ENCODE data around the gene CMAS. TPM values are rescaled to one million over a fixed set of nuclear protein-coding genes. Genes with fewer than 3 reads are reported as not detected.
"Not testable (repeated sequence)": the region's sequence is repeated elsewhere in the genome, so short reads cannot be mapped to it uniquely, and the experiment has no call there.

Gene CMAS
- total RNA-seq (10 to 100 TPM; 21.6 to 36.2 (median 31.8) TPM), polyA plus RNA-seq (10 to 100 TPM; 34.5 to 73.0 (median 42.6) TPM)
- long read RNA-seq, donor 1, transcript CMAS-201 (8 exons, 1,787 nt) = major isoform, 39 of 41 reads
- long read RNA-seq, donor 1, partial matches to known transcripts = 0 of 41 reads
- long read RNA-seq, donor 1, other reads (novel, unspliced or antisense) = 0 of 41 reads
- long read RNA-seq, donor 2, transcript CMAS-201 (8 exons, 1,787 nt) = major isoform, 114 of 129 reads
- long read RNA-seq, donor 2, transcript CMAS-202 (7 exons, 1,575 nt) = minor isoform, 7 of 129 reads
- long read RNA-seq, donor 2, partial matches to known transcripts = 4 of 129 reads
- long read RNA-seq, donor 2, other reads (novel, unspliced or antisense) = 4 of 129 reads

DNA sequence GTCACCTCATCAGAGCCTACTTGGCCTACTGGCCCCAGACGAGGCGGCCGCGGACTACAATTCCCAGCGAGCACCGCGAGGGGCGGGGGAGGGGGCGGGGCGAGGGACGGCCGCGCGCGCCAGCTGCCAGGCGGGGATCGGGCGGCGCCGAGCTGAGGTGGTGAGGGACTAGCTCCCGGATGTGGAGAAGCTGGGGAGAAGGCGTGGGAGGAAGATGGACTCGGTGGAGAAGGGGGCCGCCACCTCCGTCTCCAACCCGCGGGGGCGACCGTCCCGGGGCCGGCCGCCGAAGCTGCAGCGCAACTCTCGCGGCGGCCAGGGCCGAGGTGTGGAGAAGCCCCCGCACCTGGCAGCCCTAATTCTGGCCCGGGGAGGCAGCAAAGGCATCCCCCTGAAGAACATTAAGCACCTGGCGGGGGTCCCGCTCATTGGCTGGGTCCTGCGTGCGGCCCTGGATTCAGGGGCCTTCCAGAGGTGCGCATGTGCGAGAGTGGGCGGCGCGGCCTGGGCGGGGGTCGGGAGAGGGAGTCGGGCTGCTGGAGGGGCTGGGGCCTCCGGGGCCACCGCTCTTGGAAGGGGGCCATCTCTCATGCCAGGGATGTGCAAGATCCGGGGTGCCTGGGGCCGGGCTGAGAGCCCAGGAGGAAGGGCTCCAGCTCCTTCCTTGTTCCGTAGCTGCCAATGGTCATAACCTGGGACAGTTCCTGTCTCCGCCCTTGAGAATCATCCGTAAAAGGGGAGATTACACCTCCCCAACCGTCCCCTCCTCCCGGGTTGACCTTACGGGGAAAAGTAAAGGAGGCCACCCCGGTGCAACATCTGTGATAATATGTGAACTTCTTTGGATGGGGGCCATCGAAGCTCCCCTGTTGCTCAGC, at the start of gene CMAS:
Gene CMAS (plus strand): TSS at position 129 of the 878 bp plus-strand sequence. CDS start 86 bp downstream, at position 215.
- peaks cover 10% of the 10 kb centered on the region for H3K4me1 ChIP-seq
- H3K4me3 ChIP-seq = peak within 1 kb of the TSS; percentile 100
- TF ChIP-seq, protein P1, sequence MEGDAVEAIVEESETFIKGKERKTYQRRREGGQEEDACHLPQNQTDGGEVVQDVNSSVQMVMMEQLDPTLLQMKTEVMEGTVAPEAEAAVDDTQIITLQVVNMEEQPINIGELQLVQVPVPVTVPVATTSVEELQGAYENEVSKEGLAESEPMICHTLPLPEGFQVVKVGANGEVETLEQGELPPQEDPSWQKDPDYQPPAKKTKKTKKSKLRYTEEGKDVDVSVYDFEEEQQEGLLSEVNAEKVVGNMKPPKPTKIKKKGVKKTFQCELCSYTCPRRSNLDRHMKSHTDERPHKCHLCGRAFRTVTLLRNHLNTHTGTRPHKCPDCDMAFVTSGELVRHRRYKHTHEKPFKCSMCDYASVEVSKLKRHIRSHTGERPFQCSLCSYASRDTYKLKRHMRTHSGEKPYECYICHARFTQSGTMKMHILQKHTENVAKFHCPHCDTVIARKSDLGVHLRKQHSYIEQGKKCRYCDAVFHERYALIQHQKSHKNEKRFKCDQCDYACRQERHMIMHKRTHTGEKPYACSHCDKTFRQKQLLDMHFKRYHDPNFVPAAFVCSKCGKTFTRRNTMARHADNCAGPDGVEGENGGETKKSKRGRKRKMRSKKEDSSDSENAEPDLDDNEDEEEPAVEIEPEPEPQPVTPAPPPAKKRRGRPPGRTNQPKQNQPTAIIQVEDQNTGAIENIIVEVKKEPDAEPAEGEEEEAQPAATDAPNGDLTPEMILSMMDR (IDR thresholded peaks at IDR 0.05) = no peak
- peak; percentile 94 to 98 (median 97) for ATAC-seq
- intact Hi-C loops (cut with DNase I) = no loop called here
- peak within 1 kb of the TSS; percentile 91 for H3K27ac ChIP-seq
- peak; percentile 81 to 88 for DNase-seq
- H3K9me3 ChIP-seq = no peaks in the 10 kb centered on the region
- WGBS, 3 donors = 0% methylated on average over 60 to 64 of the region's 64 CpGs
- peaks cover 2 to 6% of the 10 kb centered on the region in 2 donors for H3K36me3 ChIP-seq (ENCODE audit: insufficient read depth in 1 of 2, low read depth in 1 of 2)
- H3K27me3 ChIP-seq (ENCODE audit: insufficient read depth in 3 of 3, low read length in 2 of 3) = no peaks in the 10 kb centered on the region

DNA sequence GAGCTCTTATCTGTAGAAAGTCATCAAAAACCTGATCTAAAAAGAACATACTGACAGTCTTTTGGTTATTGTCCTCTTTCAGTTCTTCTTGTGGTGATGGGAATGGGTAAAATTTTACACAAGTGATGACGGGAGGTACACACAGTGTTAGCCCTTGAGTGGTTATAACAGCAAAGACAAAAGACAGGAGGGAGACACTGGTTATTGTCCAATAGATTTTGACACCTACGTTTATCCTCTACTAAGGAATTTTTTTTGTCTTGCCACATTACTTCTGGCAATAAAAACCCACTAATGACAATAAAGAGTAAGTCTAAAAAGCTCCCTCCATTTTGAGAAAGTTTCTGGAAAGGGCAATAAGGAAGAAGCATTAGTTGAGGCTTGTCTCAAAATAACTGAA, 47.7 kb upstream of the CMAS start:
- TF ChIP-seq, protein P1 (IDR thresholded peaks at IDR 0.05) = no peak
- Histone ChIP-seq H3K4me1 (no peaks in the 10 kb centered on the region), H3K4me3 (no peak overlapping the region), H3K27me3 (ENCODE audit: insufficient read depth in 3 of 3, low read length in 2 of 3) (no peaks in the 10 kb centered on the region), H3K9me3 (no peaks in the 10 kb centered on the region), H3K36me3 (ENCODE audit: insufficient read depth in 1 of 2, low read depth in 1 of 2) (no peaks in the 10 kb centered on the region), H3K27ac (no peak overlapping the region)
- 57 to 64% (median 60%) methylated on average over 2 of the region's 2 CpGs for WGBS, 3 donors
- intact Hi-C loops (cut with DNase I) = no loop called here
- DNase-seq (no peak), ATAC-seq (no peak)

DNA sequence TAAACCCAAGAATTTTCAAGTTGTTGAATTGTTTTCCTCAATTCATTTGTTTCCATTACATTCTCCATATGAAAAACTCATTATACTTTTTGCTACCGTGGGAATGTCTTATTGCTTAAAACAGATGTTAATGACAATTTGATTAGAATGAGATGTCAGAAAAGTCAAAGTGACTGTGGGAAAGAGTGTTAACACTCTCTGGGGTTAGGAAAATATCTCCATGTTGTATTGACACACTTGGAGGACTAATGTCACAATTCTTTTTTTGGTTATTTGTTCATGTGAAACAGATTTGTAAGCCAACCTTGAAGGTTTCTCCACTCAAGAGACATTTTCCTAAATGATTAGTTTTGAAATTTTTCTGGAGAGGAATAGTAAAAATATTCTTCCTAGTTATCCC, 47.2 kb upstream of the CMAS start:
- ATAC-seq = no peak

DNA sequence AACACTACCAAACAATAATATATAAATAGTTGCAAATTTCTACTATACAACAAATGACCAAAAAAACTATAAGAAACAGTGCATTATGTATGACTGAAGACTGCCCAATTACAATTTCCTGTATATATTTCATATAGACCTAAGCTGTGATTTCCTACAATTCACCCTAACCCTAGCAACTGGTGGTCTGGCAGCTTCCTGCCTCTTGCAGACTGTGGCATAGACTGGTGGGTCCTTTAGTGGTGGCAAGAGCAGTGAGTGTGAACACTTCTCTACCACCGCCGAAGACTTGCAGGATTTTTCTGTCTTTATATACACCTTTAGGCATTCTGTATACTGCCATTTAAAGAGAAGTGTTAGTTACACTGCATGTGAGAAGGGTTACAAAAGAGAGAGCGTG, 43.6 kb upstream of the CMAS start:
- intact Hi-C loops (cut with DNase I) = no loop called here
- H3K36me3 ChIP-seq (ENCODE audit: insufficient read depth in 1 of 2, low read depth in 1 of 2) = no peaks in the 10 kb centered on the region
- ATAC-seq (no peak), DNase-seq (no peak)
- 72 to 81% (median 77%) methylated on average over 3 of the region's 3 CpGs for WGBS, 3 donors
- H3K27ac ChIP-seq = no peak overlapping the region
- no peak overlapping the region for H3K4me3 ChIP-seq
- H3K27me3 ChIP-seq (ENCODE audit: insufficient read depth in 3 of 3, low read length in 2 of 3) = no peaks in the 10 kb centered on the region
- H3K4me1 ChIP-seq = no peaks in the 10 kb centered on the region
- TF ChIP-seq, protein P1 (IDR thresholded peaks at IDR 0.05) = no peak
- H3K9me3 ChIP-seq = no peaks in the 10 kb centered on the region

More for the DNA sequence above, 47.2 kb upstream of the CMAS start:
- intact Hi-C loops (cut with DNase I) = no loop called here
- TF ChIP-seq, protein P1 (IDR thresholded peaks at IDR 0.05) = no peak
- H3K9me3 ChIP-seq = no peaks in the 10 kb centered on the region
- H3K36me3 ChIP-seq (ENCODE audit: insufficient read depth in 1 of 2, low read depth in 1 of 2) = no peaks in the 10 kb centered on the region
- no peaks in the 10 kb centered on the region for H3K4me1 ChIP-seq
- no peak overlapping the region for H3K4me3 ChIP-seq
- no peak for DNase-seq
- 57 to 66% (median 65%) methylated on average over 1 of the region's 1 CpG for whole genome bisulfite sequencing, 3 donors
- H3K27me3 ChIP-seq (ENCODE audit: insufficient read depth in 3 of 3, low read length in 2 of 3) = no peaks in the 10 kb centered on the region
- H3K27ac ChIP-seq = no peak overlapping the region

DNA sequence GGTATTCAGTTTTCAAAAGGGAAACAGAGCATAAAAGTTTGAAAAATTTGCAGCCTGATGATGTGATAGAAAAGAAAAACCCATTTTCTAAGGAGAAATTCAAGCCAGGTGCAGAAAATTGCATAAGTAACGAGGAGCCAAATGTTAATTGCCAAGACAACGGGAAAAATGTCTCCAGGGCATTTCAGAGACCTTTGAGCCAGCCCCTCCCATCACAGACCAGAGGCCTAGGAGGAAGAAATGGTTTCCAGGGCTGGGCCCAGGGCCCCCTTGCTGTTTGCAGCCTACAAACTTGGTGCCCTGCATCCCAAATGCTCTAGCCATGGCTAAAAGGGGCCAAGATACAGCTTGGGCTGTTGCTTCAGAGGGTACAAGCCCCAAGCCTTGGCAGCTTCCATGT, 38.2 kb upstream of the CMAS start:
- DNase-seq; H3K4me3 ChIP-seq; H3K27me3 ChIP-seq (ENCODE audit: insufficient read depth in 3 of 3, low read length in 2 of 3); intact Hi-C loops (cut with DNase I); H3K4me1 ChIP-seq; H3K9me3 ChIP-seq; ATAC-seq; H3K36me3 ChIP-seq (ENCODE audit: insufficient read depth in 1 of 2, low read depth in 1 of 2); H3K27ac ChIP-seq: not testable (repeated sequence)
- WGBS, 3 donors = 50 to 61% (median 58%) methylated on average over 2 of the region's 2 CpGs

Data from psoas muscle (tissue), 8 donors.